ENCODE data around the gene DQX1.
"Not testable (repeated sequence)": the region's sequence is repeated elsewhere in the genome, so short reads cannot be mapped to it uniquely, and the experiment has no call there.

DQX1 gene, protein sequence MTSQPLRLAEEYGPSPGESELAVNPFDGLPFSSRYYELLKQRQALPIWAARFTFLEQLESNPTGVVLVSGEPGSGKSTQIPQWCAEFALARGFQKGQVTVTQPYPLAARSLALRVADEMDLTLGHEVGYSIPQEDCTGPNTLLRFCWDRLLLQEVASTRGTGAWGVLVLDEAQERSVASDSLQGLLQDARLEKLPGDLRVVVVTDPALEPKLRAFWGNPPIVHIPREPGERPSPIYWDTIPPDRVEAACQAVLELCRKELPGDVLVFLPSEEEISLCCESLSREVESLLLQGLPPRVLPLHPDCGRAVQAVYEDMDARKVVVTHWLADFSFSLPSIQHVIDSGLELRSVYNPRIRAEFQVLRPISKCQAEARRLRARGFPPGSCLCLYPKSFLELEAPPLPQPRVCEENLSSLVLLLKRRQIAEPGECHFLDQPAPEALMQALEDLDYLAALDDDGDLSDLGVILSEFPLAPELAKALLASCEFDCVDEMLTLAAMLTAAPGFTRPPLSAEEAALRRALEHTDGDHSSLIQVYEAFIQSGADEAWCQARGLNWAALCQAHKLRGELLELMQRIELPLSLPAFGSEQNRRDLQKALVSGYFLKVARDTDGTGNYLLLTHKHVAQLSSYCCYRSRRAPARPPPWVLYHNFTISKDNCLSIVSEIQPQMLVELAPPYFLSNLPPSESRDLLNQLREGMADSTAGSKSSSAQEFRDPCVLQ

DNA sequence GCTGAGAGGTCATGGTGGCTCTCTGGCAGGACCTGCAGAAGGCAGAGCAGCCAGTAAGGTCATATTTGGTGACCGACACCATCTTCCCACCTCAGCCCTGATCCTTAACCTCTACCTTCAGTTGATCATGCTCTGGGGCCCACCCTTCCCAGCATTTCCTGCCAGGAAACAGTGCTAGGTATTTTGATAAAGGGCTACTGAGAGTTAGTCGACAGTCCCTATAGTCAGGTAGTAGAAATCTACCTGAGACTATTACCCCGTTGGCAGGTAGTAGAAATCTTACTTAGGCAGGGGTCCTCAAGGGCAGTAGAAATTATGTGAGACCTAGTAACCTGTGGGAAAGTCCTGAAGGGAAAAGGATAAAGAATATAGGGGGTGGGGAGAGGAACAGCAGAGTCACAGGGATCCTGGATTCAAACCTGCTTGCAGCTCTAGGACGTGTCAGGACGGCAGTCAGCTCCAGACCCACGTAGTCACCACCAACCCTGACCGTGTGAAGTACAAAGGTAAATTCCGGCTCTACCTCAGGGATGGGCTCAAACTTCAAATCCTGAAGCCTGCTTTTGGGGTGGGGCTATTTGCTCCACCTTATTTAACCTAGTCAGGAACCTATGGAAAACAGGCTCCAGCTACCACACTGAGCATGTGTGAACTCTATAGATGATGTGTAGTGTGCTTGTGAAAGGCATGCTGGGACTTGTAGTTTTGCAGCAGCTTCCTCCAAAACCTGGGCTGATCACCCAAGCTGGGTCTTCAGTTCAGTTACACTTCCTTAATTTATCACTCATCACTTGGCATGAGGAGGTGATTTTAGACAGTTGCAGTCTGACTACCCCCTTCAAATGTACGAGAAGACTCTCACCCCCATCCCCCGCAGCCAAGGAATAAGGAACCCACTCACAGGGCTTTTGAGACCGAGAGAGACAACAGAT lies at the start of gene DQX1:
Gene DQX1 (minus strand): TSS at position 515 of the 932 bp plus-strand sequence. CDS start 502 bp downstream, at position 13.
- peak; percentile 45 for FAIRE-seq

DNA sequence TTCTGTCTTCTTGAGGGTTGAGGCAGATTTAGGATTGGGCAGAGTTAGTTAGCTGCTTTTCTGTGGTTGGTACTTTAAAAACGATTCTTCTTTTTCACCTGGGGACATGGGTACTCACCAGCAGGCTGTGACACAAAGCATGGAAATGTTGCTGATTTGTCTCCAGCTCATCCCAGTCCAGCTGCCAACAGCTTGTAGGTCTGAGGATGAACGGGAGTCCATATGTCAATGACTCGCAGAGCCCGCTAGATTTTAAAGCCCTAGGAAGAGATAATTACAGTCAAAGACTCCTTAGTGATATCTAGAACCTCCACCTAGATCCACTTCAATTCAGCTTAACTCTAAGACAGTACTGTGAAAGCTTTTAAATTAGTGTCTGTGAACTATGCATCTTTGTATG lies 49.3 kb upstream of the DQX1 start:
- FAIRE-seq, result no peak

DNA sequence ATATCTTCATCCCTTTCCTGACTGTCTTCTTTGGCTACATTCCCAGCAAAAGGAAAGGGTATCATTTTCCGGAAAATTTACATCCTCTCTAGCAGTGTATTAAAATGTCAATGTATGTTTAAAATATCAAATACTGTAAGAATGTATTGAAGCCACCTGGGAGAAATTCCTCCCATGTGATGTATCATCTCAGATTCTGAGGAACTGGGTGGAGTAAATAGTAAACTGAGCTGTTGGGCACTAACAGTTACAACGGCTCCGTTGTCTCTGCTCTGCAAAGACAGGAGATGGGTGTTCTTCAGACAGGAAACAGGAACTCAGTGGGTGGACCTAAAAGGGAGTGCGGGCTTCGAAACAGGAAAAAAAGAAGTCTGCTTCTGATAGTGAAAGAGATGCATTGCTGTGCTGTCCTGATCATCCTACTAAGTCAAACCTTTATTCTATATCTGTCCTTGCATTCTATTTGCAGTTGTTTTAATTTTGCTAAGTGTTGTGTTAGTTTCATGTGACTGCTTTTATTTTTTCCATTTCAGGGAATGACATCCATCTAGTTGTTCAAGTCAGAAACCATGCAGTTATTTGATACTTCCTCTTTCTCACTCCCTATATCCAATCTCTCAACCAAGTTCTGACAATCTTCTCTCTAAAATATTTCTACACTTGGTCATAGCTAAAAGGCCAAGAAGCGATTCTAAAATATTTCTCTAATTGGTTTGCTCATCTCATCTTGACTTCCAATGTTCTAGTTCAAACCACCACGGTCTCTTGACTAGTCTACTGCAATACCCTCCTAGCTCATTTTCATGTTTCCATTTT lies 47.9 kb upstream of the DQX1 start:
- FAIRE-seq, result no peak

DNA sequence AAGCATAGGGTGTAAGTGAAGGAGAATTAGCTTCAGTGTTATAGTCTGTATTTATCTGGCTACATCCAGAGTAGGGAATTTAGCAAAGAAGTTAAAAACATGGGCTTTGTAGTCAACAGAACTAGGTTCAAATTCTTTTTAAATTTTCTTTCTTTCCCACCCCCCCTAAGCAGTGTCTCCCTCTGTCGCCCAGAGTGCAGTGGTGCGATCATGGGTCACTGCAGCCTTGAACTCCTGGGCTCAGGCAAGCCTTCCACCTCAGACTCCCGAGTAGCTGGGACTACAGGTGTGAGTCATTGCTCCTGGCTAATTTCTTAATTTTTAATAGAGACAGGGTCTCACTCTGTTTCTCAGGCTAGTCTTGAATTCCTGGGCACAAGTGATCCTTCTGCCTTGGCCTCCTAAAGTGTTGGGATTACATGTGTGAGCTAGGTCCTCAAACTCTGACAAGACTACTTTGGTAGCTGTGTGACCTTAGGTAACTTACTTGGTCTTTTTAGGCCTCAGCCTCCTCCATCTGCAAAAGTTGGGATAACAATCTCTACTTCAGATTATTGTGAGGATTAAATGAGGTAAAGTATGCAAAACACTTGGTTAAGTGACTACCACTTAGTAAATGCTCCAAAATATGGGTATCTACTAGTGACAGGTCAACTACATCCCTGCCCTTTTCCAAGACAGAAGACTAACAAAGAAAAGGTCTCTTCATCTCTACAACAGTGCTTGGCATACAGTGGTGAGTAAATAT lies 46.3 kb upstream of the DQX1 start:
- no peak for FAIRE-seq

DNA sequence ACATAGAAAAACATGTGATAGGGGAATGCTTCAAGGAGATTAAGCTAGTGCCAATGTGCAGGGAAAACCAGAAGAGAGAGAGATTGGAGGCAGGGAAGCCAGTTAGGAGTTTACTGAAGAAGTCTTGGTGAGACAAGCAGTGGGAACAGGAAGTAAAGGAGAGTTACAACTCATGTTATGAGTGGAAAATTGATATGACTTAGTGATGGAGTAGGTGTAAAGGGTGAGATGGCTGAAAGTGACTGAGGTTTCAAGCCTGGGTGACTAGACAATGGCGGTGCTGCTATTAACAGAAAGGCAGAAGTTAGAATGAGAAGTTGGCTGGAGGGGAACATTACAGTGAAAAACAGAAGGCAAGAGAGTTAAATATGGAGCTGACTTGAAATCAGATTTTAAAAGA lies 45.0 kb upstream of the DQX1 start:
- FAIRE-seq, result no peak

DNA sequence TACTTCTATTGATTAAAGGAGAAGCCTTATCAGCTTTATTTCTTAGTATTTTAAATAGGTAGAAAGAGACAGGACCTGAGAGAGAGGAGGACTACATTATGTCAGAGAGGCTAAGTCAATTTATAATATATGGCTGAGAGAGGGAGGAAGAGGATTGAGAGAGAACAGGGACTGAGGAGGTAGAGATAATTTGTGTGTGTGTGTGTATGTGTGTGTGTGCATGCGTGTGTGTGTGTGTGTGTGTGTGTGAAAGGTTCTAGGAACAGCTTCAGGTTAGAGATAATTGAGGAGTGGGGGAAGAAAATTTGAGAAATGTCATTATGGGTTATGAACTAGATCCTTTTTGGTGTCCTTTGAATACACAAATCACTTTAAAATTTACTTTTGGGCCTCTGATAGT lies 43.7 kb upstream of the DQX1 start:
- no peak for FAIRE-seq

DNA sequence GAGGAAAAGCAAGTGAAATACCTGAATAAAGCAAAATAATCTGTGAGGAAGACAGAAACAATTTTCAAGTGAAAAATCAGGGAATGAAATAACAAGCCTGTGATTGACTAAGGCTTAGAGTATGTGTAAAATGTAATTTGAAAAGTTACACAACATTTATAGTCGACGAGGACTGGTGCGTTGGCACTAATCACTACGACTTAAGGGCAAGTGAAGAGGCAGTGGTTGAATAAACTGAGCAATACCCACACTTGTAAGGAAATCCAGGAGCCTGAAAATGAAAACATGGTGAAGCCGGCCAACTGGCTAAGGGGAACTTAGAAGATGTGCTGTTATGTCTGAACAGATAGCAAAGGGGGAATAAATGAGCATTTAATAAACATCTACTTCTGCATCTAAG lies 41.9 kb upstream of the DQX1 start:
- FAIRE-seq, result no peak

DNA sequence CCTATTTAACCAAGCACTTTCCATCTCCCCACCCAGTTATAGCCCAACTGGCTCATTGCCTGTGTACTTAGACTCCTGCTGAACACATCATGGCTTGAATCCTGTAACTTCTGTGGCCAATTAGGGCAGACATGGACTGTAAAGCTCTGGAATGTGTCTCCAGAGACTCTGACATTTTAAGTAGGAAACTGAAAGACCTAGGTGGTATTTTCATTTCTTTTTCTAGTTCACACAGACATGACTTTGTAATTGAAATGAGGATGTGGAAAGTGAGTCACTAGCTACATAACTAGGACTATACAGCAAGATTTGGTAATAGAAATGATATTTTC lies 40.7 kb upstream of the DQX1 start:
- FAIRE-seq, result no peak

DNA sequence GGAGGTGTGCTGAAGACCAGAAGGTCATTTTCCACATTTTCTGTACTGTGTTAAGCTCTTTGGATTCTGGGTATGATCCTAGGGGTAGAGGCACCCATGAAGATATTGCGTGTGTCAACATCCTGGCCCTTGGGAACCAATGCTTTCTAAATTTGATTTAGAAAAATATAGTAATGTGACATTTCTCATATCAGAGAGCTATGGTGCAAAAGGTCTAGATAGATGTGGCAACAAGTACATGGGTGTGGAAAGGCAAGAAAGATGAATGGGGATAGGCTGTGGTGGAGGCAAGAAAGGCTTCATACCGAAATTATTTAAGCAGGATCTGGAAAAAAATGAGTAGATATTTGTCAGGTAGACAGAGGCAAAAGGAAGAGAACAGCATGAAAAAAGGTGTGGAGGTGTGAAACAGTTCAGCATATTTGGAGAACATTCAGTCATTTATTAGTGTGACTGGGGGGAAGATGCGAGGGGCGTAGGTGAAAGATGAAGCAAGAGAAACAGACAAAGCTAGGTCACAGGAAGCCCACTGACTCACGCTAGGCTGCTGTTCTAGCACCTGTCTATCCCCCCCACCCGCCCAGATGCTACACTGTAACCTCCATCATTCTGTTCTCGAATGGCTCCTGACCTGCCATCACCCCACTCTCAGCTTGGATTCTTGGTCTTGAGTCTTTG lies 40.2 kb upstream of the DQX1 start:
- no peak for FAIRE-seq

DNA sequence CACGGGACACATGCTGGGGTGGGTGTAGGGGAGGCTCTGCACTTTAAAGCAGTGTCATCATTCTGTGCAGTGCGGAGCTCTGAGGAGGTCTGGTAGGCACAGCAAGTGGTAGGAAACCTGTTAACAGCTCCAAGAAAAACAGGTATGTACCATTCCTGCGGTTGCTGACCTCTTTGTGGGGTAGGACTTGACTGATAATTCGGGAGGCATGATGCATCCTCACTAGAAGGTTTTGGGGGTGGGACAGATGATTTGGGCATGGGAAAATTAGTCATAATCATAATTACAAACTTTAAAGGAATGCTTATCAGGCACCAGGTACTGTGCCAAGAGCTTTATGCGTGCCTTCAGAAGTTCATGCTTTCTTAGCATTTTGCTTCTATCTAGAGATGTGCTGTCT lies 38.2 kb upstream of the DQX1 start:
- no peak for FAIRE-seq

DNA sequence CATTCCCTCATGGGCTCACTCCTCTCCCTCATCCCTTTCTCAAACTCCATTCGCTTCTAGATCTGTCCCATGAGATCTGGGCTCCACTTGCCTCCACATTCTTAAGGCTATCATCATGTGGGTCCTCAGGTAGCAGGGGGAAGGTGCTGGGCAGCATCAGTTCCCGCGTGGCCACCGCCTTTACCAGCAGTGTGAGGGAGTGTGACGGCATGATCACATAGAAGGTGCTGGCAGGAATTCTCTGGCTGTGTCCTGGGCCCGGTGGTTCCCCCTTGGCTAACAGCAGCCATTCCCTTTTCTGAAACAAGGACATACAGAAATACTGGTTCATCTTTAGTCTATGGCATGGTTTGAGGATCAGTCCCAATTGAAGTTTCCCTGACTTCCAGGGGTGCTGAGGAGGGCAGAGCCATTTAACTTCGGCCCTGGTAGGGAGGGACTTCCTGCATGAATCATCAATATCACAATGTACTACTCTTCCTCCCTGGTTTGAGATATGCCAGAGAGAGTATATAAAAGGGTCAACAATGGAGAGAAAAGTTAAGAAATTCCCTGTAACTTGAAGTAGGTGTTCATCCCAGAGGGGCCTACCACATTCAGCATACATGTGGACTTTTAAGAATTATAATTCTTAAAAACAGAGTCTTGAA lies 36.2 kb upstream of the DQX1 start:
- no peak for FAIRE-seq

DNA sequence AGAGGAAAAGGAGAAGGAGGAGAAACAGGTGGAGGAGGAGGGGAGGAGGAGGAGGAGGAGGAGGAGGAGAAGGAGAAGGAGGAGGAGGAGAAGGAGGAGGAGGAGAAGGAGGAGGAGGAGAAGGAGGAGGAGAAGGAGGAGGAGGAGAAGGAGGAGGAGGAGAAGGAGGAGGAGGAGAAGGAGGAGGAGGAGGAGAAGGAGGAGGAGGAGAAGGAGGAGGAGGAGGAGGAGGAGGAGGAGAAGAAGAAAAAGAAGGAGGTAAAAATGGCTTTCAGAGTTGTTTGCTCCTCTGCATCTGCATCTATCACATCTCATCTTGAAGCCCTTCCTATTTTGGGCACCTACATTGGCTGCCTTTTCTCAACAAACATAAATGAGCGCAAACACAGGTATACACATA lies 35.0 kb upstream of the DQX1 start:
- not testable (repeated sequence) for FAIRE-seq

DNA sequence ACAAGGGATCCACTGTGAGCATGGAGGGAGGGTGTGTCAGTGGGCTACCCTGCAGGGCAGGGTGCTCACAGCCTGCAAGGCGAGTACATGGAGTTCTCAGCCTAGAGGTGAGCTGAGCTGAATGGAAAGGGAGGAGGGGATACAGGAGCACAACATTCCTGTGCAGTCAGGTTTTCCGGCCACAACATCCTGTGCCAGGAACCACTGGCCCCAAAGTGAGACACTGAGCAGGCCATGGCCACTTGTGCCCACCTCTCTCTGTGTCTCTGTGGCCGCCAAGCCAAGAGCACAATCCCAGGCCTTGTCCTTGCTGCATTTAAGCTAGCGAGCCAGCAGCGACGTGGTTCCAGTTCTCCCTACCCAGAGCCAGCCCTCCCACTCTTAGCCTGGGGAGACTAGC lies 34.6 kb upstream of the DQX1 start:
- no peak for FAIRE-seq

DNA sequence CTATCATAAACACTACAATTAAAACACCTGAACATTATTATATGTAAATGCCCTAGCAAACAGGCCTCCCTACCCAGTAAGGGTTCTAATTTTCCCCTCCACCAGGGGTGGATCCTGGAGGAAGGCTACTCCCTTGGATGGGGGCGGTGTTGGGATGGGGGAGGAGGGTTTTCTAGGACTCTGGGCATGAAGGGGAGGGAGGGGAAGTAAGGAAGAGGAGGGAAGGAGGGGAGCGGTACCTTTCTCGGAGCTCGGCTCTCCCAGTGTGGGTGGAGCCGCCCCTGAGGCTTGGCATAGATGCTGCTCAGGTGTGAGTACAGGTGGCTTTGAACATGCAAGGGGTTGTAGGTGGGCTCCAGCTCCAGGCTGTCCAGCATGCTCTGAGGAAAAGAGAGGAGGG lies 33.9 kb upstream of the DQX1 start:
- no peak for FAIRE-seq

DNA sequence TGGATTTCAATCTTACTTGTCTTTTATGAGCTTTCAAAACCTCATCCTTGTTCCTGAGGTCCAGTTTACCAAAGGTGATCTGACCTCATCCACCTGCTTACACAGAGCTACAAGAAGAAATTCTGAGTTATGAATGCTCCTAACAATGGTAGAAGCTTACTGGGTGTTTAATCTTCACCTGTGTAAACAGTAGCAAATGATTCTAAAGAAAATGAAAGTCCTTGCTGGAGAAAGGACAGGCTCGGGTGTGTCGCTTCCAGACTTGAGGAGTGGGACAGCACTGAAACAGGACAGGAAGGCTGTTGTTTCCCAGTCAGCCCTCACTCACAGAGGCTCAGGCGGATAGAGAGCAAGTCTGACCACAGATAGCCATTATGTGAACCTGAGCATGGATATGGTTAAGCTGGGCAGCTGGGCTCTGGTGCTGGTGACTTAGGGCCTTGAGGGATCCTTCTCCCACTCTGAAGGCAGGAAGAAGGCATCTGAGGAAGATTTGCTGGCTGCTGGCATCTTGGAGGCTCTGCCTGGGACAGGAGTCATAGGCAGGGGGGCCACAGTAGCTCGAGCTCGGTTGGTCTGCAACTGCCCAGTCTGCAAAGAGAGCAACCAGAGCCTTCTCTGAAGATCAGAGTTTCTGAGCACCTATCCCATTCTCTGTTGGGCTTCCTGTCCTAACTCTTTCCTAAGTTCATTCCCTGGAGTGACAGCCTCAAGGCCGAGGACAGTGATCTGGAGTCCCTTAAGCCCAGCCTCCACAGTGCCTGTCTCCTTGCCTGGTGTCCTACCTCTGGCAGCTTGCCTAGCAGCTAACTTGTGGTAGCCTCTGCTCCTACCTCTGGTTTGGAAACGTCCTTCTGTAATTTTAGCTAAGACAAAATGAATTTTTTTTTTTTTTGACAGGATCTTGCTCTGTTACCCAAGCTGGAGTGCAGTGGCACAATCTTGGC lies 32.5 kb upstream of the DQX1 start:
- FAIRE-seq, result no peak

DNA sequence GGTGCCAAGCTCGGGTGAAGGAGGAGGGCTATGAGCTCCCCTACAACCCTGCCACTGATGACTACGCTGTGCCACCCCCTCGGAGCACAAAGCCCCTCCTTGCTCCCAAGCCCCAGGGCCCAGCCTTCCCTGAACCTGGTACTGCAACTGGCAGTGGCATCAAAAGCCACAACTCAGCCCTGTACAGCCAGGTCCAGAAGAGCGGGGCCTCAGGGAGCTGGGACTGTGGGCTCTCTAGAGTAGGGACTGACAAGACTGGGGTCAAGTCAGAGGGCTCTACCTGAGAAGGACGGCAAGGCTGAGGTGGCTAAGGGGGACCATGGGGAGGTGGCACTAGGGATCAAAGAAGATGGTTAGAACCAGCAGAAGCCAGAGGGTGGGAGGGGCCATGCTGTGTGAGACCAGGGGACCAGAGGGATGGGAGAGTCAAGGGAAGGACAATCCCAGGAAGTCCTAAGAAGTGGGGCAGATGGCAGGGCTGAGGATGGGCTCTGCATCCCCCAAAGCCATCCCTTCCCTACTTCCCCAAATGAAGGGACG lies 30.9 kb upstream of the DQX1 start:
- no peak for FAIRE-seq

DNA sequence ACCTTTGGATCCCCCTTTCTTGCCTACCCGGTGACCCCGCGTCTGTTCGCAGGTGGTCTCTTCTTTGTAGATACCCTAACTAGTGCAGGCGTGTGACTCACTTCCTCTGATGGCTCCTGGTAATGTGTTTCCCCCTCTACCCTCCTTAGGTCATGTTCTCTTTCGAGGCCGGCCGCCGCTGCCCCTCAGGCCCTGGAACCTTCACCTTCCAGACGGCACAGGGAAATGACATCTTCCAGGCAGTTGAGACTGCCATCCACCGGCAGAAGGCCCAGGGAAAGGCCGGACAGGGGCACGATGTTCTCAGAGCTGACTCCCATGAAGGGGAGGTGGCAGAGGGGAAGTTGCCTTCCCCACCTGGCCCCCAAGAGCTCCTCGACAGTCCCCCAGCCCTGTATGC lies 30.1 kb upstream of the DQX1 start:
- no peak for FAIRE-seq

DNA sequence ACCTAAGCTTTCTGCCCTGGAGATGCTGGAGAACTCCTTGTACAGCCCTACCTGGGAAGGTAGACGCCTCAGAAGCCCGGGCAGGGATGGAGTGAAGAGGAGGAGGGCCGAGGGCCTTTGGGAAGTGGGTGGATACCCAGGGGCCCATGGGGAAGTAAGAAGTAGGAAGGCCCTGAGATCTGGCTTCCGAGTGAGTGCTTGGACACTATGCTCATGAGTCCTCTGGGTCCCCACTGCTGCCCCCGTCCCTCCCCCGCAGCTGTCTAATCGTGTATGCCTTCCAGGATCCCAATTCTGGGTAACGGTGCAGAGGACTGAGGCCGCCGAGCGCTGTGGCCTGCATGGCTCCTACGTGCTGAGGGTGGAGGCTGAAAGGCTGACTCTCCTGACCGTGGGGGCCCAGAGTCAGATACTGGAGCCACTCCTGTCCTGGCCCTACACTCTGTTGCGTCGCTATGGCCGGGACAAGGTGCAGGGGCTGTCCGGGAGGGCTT lies 29.6 kb upstream of the DQX1 start:
- FAIRE-seq, result no peak
